ENCODE results near the gene KRTAP10-6. TPM values are rescaled to one million over a fixed set of nuclear protein-coding genes. Genes with fewer than 3 reads are reported as not detected.

KRTAP10-6 gene
- polyA plus RNA-seq, 1 of the 3 experiments (the other 2 are of a cell fraction): not detected

DNA sequence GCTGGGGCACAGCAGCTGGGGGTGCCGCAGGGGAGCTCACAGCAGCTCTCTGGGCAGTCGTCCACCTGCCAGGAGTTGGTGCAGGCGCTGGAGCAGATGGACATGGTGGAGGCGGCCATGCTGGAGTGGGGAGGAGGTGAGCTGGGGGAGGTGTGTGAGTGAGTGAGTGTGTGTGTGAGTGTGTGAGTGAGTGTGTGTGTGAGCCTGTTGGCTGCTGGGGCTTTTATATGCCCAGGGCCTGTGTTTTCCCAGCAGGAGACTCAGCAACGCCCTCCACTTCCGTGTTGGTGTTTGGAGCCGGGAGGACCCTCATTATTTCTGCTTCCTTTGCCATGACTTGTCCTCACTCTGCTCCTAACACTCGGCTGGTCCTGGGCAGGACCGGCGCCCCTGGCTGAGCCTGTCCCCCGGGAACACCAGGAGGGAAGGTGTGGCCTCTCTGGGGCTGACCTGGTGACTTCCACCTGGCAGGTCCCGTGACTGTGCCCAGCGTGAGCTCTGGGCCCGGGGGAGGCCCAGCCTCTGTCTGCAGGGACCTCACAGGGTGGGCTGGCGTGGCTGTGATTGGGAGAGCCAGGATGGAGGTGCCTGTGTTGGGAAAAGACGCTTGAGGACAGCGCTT is 40.9 kb downstream of the KRTAP10-6 start, which contains the start of gene KRTAP10-2:
Gene KRTAP10-2, minus strand, starts transcription at position 166 of the 622 bp plus-strand sequence. Its CDS starts 47 bp downstream, at position 119.
- DNase-seq: no peak
- H3K36me3 ChIP-seq (replicated peaks in 1 of 2; ENCODE audit: control insufficient read depth in 1 of 2, insufficient read depth in 2 of 2, low read length in 1 of 2): no peaks in the 10 kb centered on the region
- H3K9me2 ChIP-seq: no peaks in the 10 kb centered on the region
- H3K9me3 ChIP-seq: no peaks in the 10 kb centered on the region
- POLR2A ChIA-PET: no interaction called here
- no peak within 1 kb of the TSS for H3K27ac ChIP-seq (ENCODE audit: low read depth in 2 of 2, low read length in 1 of 2)
- H3K4me2 ChIP-seq: no peak within 1 kb of the TSS
- no peak for TF ChIP-seq ELF1 (IDR thresholded peaks at IDR 0.05)
- TF ChIP-seq CHD2 (IDR thresholded peaks at IDR 0.05; ENCODE audit: low read length, partially characterized antibody): no peak
- no peak for TF ChIP-seq NRF1 (IDR thresholded peaks at IDR 0.05; ENCODE audit: low read depth, low read length)
- TF ChIP-seq, protein P1, sequence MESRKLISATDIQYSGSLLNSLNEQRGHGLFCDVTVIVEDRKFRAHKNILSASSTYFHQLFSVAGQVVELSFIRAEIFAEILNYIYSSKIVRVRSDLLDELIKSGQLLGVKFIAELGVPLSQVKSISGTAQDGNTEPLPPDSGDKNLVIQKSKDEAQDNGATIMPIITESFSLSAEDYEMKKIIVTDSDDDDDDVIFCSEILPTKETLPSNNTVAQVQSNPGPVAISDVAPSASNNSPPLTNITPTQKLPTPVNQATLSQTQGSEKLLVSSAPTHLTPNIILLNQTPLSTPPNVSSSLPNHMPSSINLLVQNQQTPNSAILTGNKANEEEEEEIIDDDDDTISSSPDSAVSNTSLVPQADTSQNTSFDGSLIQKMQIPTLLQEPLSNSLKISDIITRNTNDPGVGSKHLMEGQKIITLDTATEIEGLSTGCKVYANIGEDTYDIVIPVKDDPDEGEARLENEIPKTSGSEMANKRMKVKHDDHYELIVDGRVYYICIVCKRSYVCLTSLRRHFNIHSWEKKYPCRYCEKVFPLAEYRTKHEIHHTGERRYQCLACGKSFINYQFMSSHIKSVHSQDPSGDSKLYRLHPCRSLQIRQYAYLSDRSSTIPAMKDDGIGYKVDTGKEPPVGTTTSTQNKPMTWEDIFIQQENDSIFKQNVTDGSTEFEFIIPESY (IDR thresholded peaks at IDR 0.05; ENCODE audit: borderline replicate concordance, low read depth): no peak
- no peak for TF ChIP-seq TCF12 (IDR thresholded peaks at IDR 0.05)
- no peak for TF ChIP-seq SMC3 (IDR thresholded peaks at IDR 0.05; ENCODE audit: low read depth, low read length)
- no peak for TF ChIP-seq TAF1 (IDR thresholded peaks at IDR 0.05; ENCODE audit: borderline replicate concordance, low read depth, low read length)
- no peak for TF ChIP-seq RXRA (IDR thresholded peaks at IDR 0.05; ENCODE audit: borderline replicate concordance, low read depth)
- TF ChIP-seq, protein P2, sequence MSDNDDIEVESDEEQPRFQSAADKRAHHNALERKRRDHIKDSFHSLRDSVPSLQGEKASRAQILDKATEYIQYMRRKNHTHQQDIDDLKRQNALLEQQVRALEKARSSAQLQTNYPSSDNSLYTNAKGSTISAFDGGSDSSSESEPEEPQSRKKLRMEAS (IDR thresholded peaks at IDR 0.05; ENCODE audit: low read depth): no peak
- TF ChIP-seq GABPA (IDR thresholded peaks at IDR 0.05; ENCODE audit: low read depth): no peak
- no peak for TF ChIP-seq RFX5 (IDR thresholded peaks at IDR 0.05; ENCODE audit: low read length)
- TF ChIP-seq, protein P3, sequence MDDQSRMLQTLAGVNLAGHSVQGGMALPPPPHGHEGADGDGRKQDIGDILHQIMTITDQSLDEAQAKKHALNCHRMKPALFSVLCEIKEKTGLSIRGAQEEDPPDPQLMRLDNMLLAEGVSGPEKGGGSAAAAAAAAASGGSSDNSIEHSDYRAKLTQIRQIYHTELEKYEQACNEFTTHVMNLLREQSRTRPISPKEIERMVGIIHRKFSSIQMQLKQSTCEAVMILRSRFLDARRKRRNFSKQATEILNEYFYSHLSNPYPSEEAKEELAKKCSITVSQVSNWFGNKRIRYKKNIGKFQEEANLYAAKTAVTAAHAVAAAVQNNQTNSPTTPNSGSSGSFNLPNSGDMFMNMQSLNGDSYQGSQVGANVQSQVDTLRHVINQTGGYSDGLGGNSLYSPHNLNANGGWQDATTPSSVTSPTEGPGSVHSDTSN (IDR thresholded peaks at IDR 0.05): no peak
- no peak for TF ChIP-seq FOSL2 (IDR thresholded peaks at IDR 0.05; ENCODE audit: borderline replicate concordance, low read depth)
- TF ChIP-seq, protein P4, sequence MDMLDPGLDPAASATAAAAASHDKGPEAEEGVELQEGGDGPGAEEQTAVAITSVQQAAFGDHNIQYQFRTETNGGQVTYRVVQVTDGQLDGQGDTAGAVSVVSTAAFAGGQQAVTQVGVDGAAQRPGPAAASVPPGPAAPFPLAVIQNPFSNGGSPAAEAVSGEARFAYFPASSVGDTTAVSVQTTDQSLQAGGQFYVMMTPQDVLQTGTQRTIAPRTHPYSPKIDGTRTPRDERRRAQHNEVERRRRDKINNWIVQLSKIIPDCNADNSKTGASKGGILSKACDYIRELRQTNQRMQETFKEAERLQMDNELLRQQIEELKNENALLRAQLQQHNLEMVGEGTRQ (IDR thresholded peaks at IDR 0.05; ENCODE audit: borderline replicate concordance, low read depth, low read length): no peak
- TF ChIP-seq, protein P5, sequence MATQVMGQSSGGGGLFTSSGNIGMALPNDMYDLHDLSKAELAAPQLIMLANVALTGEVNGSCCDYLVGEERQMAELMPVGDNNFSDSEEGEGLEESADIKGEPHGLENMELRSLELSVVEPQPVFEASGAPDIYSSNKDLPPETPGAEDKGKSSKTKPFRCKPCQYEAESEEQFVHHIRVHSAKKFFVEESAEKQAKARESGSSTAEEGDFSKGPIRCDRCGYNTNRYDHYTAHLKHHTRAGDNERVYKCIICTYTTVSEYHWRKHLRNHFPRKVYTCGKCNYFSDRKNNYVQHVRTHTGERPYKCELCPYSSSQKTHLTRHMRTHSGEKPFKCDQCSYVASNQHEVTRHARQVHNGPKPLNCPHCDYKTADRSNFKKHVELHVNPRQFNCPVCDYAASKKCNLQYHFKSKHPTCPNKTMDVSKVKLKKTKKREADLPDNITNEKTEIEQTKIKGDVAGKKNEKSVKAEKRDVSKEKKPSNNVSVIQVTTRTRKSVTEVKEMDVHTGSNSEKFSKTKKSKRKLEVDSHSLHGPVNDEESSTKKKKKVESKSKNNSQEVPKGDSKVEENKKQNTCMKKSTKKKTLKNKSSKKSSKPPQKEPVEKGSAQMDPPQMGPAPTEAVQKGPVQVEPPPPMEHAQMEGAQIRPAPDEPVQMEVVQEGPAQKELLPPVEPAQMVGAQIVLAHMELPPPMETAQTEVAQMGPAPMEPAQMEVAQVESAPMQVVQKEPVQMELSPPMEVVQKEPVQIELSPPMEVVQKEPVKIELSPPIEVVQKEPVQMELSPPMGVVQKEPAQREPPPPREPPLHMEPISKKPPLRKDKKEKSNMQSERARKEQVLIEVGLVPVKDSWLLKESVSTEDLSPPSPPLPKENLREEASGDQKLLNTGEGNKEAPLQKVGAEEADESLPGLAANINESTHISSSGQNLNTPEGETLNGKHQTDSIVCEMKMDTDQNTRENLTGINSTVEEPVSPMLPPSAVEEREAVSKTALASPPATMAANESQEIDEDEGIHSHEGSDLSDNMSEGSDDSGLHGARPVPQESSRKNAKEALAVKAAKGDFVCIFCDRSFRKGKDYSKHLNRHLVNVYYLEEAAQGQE (IDR thresholded peaks at IDR 0.05; ENCODE audit: low read depth, low read length): no peak
- no peak for TF ChIP-seq NFIC (IDR thresholded peaks at IDR 0.05; ENCODE audit: borderline replicate concordance)
- TF ChIP-seq, protein P6, sequence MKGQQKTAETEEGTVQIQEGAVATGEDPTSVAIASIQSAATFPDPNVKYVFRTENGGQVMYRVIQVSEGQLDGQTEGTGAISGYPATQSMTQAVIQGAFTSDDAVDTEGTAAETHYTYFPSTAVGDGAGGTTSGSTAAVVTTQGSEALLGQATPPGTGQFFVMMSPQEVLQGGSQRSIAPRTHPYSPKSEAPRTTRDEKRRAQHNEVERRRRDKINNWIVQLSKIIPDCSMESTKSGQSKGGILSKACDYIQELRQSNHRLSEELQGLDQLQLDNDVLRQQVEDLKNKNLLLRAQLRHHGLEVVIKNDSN (IDR thresholded peaks at IDR 0.05; ENCODE audit: borderline replicate concordance, low read depth): no peak
- TF ChIP-seq GATA2 (CRISPR knock-in tag; IDR thresholded peaks at IDR 0.05): no peak
- TF ChIP-seq TEAD4 (IDR thresholded peaks at IDR 0.05; ENCODE audit: borderline replicate concordance, insufficient read depth): no peak
- H4K20me1 ChIP-seq (ENCODE audit: insufficient read depth): no peaks in the 10 kb centered on the region
- H3K4me1 ChIP-seq (ENCODE audit: control insufficient read depth in 1 of 2, insufficient read depth in 2 of 2, low read depth in 1 of 2, low read length in 1 of 2): no peaks in the 10 kb centered on the region
- H3K27me3 ChIP-seq (ENCODE audit: insufficient read depth): peaks cover 49% of the 10 kb centered on the region
- H3K4me3 ChIP-seq (ENCODE audit: low read depth in 2 of 2, low read length in 1 of 2): no peak within 1 kb of the TSS
- H3K79me2 ChIP-seq (ENCODE audit: insufficient read depth): no peaks in the 10 kb centered on the region
- no peak within 1 kb of the TSS for H2AFZ ChIP-seq (ENCODE audit: low read depth)
- no peaks in the 10 kb centered on the region for H3F3A ChIP-seq (replicated peaks; ENCODE audit: insufficient read depth)
- no peak within 1 kb of the TSS for H3K9ac ChIP-seq
- WGBS (ENCODE audit: low lambda C conversion rate): 24% methylated on average over 16 of the region's 17 CpGs
- CTCF ChIA-PET: no interaction called here
